Measurements from ENCODE around the gene OCRL.
A peak's percentile ranks its signal among the peaks of the same experiment; 100 is the strongest.

Gene OCRL

GRCh38 chrX:129636175-129636681, 96.2 kb downstream of the OCRL start:
- ATAC-seq (no peak), DNase-seq (no peak)

GRCh38 chrX:129637217-129638109, 97.4 kb downstream of the OCRL start:
- ATAC-seq (peak; percentile 79), DNase-seq (peak; percentile 77)

DNA sequence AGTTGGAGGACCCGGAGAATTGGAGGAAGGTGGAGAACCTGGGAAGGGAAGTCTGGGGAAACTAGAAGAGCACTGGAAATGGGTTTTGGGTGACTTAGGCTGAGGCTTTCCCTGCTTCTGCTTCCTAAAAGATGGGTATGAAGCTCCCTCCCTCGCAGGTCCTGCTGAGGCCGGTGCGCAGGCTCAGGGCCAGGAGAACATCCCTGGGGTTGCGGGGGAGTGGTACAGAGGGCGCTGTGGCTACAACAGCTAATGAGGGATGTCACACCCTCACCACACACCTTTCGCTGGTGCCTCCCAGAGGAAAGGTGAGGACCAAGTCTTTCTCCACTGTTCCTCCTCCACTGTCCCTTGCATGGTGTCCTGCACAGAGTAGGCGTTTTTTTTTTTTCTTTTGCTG, 98.9 kb downstream of the OCRL start:
- no peak for ATAC-seq
- DNase-seq: no peak

DNA sequence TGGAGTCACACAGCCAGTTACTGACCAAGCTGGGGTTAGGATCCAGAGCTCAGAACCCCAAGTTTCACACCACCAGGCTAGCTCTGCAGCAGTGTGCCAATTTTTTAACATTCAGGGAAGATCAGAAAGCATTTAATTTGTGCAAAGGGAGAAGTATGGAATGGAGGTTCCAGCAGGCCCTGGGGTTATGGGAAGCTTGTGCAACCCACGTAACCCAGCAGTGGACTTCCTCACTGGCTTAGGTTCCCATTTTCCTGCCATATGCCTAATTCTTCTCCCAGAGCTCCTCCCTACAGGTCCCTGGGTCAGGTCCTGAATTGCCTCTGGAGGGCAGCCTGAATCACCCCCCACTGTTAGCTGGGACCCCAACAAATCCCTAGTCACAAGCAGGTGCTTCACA, 100.7 kb downstream of the OCRL start:
- DNase-seq (no peak), ATAC-seq (no peak)

- DNase-seq (no peak), ATAC-seq (no peak)
These were observed 101.4 kb downstream of the OCRL start for GRCh38 chrX:129641469-129641868.

DNA sequence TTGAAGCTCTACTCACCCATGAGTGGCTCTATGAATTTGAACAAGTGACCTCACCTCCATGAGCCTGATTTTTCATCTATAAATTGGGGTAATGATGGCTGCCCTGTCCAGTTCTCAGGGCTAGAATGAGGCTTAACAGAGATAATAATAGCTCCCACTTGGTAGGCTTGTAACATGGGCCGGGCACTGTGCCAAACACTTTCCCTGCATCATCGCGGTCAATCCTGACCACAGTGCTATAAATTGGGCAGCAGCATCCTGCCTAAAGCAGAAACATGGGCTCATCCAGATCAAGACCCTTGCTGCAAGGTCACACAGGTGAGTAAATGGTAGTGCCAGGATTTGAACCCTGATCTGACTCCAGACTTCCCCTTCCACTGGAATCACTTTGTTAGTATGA, 101.9 kb downstream of the OCRL start:
- no peak for ATAC-seq
- no peak for DNase-seq
